NOMO-1 treated with dmso at 0.1 percent for 144 hours (cell line): ENCODE measurements around the gene MRPL22.
"Not testable (repeated sequence)": the region's sequence is repeated elsewhere in the genome, so short reads cannot be mapped to it uniquely, and the experiment has no call there.

Experiments used
- DNase-seq: peaks from one replicate; lab custom pipeline; 2025; ENCODE audit not compliant: unreplicated experiment; lab: John Stamatoyannopoulos, UW

MRPL22 gene

GRCh38 chr5:154940375-154940771, 500 bp upstream of the MRPL22 start:
- DNase-seq = no peak

GRCh38 chr5:154943527-154943926, 2.7 kb downstream of the MRPL22 start:
- no peak for DNase-seq

- no peak for DNase-seq
Measured at GRCh38 chr5:154944716-154945115, 3.8 kb downstream of the MRPL22 start.

GRCh38 chr5:154945695-154946301, 4.9 kb downstream of the MRPL22 start:
- DNase-seq = no peak

GRCh38 chr5:154947778-154948177, 6.9 kb downstream of the MRPL22 start:
- DNase-seq = no peak

GRCh38 chr5:154948313-154948712, 7.4 kb downstream of the MRPL22 start:
- DNase-seq = no peak

- DNase-seq = no peak
Measured at GRCh38 chr5:154949781-154950180, 8.9 kb downstream of the MRPL22 start.

GRCh38 chr5:154956712-154957111, 15.8 kb downstream of the MRPL22 start:
- no peak for DNase-seq

GRCh38 chr5:154962494-154962893, 21.6 kb downstream of the MRPL22 start:
- DNase-seq = no peak

GRCh38 chr5:154966081-154966841, 25.4 kb downstream of the MRPL22 start:
- no peak for DNase-seq

- no peak for DNase-seq
Measured at GRCh38 chr5:154966874-154967273, 26.0 kb downstream of the MRPL22 start.

- no peak for DNase-seq
Measured at GRCh38 chr5:154967421-154968024, 26.6 kb downstream of the MRPL22 start.

- DNase-seq = no peak
Measured at GRCh38 chr5:154968953-154969352, 28.1 kb downstream of the MRPL22 start.

GRCh38 chr5:154970759-154971158, 29.9 kb downstream of the MRPL22 start:
- peak; percentile 16 for DNase-seq

GRCh38 chr5:154971501-154971900, 30.6 kb downstream of the MRPL22 start:
- no peak for DNase-seq

GRCh38 chr5:154972476-154973080, 31.7 kb downstream of the MRPL22 start:
- no peak for DNase-seq

GRCh38 chr5:154976082-154976481, 35.2 kb downstream of the MRPL22 start:
- not testable (repeated sequence) for DNase-seq

- no peak for DNase-seq
Measured at GRCh38 chr5:154977409-154977808, 36.5 kb downstream of the MRPL22 start.

GRCh38 chr5:154978294-154978693, 37.4 kb downstream of the MRPL22 start:
- not testable (repeated sequence) for DNase-seq

GRCh38 chr5:154984946-154985516, 44.2 kb downstream of the MRPL22 start:
- no peak for DNase-seq

- no peak for DNase-seq
Measured at GRCh38 chr5:154986151-154986550, 45.3 kb downstream of the MRPL22 start.
